Measurements from ENCODE around the gene KHDC1L. TPM values are rescaled to one million over a fixed set of nuclear protein-coding genes. Genes with fewer than 3 reads are reported as not detected.
A peak's percentile ranks its signal among the peaks of the same experiment; 100 is the strongest.

The KHDC1L gene
- total RNA-seq, 1 experiment from 2014 or later = 4.4 TPM

GRCh38 chr6:73177221-73177944 is 47.9 kb downstream of the KHDC1L start:
- H3K4me2 ChIP-seq (ENCODE audit: low read depth, low read length, poor library complexity, severe bottlenecking) = peak overlapping the region; percentile 82
- no peaks in the 10 kb centered on the region for H3K36me3 ChIP-seq (ENCODE audit: insufficient read depth, low read length)
- H3K9me2 ChIP-seq (replicated peaks; ENCODE audit: insufficient read depth, low read length) = no peaks in the 10 kb centered on the region
- peaks cover 64% of the 10 kb centered on the region for H3K4me1 ChIP-seq (ENCODE audit: low read length)
- no peaks in the 10 kb centered on the region for H4K20me1 ChIP-seq (ENCODE audit: insufficient read depth, low read depth, low read length)
- H3K79me2 ChIP-seq (ENCODE audit: low read length) = no peaks in the 10 kb centered on the region
- H3K9ac ChIP-seq (ENCODE audit: low read length) = peak overlapping the region; percentile 62
- DNase-seq = peak; percentile 86
- H3K9me3 ChIP-seq (ENCODE audit: low read length) = no peaks in the 10 kb centered on the region
- no peak overlapping the region for H2AFZ ChIP-seq (ENCODE audit: low read length)
- H3K27me3 ChIP-seq (ENCODE audit: low read length) = no peaks in the 10 kb centered on the region
- peak overlapping the region; percentile 64 for H3K4me3 ChIP-seq (ENCODE audit: low read length)
- H3K27ac ChIP-seq (ENCODE audit: low read length) = peak overlapping the region; percentile 92

- Histone ChIP-seq H3K4me3 (ENCODE audit: low read length) (peak overlapping the region; percentile 64), H3K79me2 (ENCODE audit: low read length) (no peaks in the 10 kb centered on the region), H2AFZ (ENCODE audit: low read length) (no peak overlapping the region), H3K36me3 (ENCODE audit: insufficient read depth, low read length) (no peaks in the 10 kb centered on the region), H3K9me2 (replicated peaks; ENCODE audit: insufficient read depth, low read length) (no peaks in the 10 kb centered on the region), H3K27me3 (ENCODE audit: low read length) (no peaks in the 10 kb centered on the region), H4K20me1 (ENCODE audit: insufficient read depth, low read depth, low read length) (no peaks in the 10 kb centered on the region), H3K4me1 (ENCODE audit: low read length) (peaks cover 58% of the 10 kb centered on the region), H3K9ac (ENCODE audit: low read length) (no peak overlapping the region; the same call in 1 of the 2 replicates), H3K27ac (ENCODE audit: low read length) (peak overlapping the region; percentile 92), H3K9me3 (ENCODE audit: low read length) (no peaks in the 10 kb centered on the region), H3K4me2 (ENCODE audit: low read depth, low read length, poor library complexity, severe bottlenecking) (peak overlapping the region; percentile 82)
- no peak for DNase-seq
These were observed 49.2 kb downstream of the KHDC1L start for GRCh38 chr6:73176057-73176456.

- H3K4me1 ChIP-seq (ENCODE audit: low read length) = peaks cover 44% of the 10 kb centered on the region
- DNase-seq = no peak
- H4K20me1 ChIP-seq (ENCODE audit: insufficient read depth, low read depth, low read length) = no peaks in the 10 kb centered on the region
- H2AFZ ChIP-seq (ENCODE audit: low read length) = no peak overlapping the region
- H3K36me3 ChIP-seq (ENCODE audit: insufficient read depth, low read length) = no peaks in the 10 kb centered on the region
- no peak overlapping the region for H3K4me2 ChIP-seq (ENCODE audit: low read depth, low read length, poor library complexity, severe bottlenecking)
- H3K27me3 ChIP-seq (ENCODE audit: low read length) = no peaks in the 10 kb centered on the region
- no peaks in the 10 kb centered on the region for H3K79me2 ChIP-seq (ENCODE audit: low read length)
- no peaks in the 10 kb centered on the region for H3K9me2 ChIP-seq (replicated peaks; ENCODE audit: insufficient read depth, low read length)
- H3K9ac ChIP-seq (ENCODE audit: low read length) = no peak overlapping the region
- no peaks in the 10 kb centered on the region for H3K9me3 ChIP-seq (ENCODE audit: low read length)
- H3K27ac ChIP-seq (ENCODE audit: low read length) = no peak overlapping the region
- no peak overlapping the region for H3K4me3 ChIP-seq (ENCODE audit: low read length)
These were observed 50.6 kb downstream of the KHDC1L start for GRCh38 chr6:73174646-73175045.

Other genes starting within 250 kb of the KHDC1L start
- gene KHDC1, start 37.7 kb upstream of the KHDC1L start, total RNA-seq (2014; rRNA removed; shearing (Covaris generic); ENCODE audit: low replicate concordance) = 8.2 and 12.2 TPM in 2 replicates
- not detected in 2 replicates for gene DPPA5, start 128.8 kb upstream of the KHDC1L start, total RNA-seq (2014; rRNA removed; shearing (Covaris generic); ENCODE audit: low replicate concordance)
- not detected in 2 replicates for gene KHDC3L, start 137.2 kb upstream of the KHDC1L start, total RNA-seq (2014; rRNA removed; shearing (Covaris generic); ENCODE audit: low replicate concordance)
- gene OOEP, start 144.4 kb upstream of the KHDC1L start, total RNA-seq (2014; rRNA removed; shearing (Covaris generic); ENCODE audit: low replicate concordance) = not detected in 2 replicates
- gene DDX43, start 169.3 kb upstream of the KHDC1L start, total RNA-seq (2014; rRNA removed; shearing (Covaris generic); ENCODE audit: low replicate concordance) = not detected in 2 replicates
- gene CGAS, start 226.8 kb upstream of the KHDC1L start, total RNA-seq (2014; rRNA removed; shearing (Covaris generic); ENCODE audit: low replicate concordance) = 10.7 and 12.8 TPM in 2 replicates
- 42.9 and 65.9 TPM in 2 replicates for gene MTO1, start 236.2 kb upstream of the KHDC1L start, total RNA-seq (2014; rRNA removed; shearing (Covaris generic); ENCODE audit: low replicate concordance)